ENCODE results near the gene CFAP46. TPM values are rescaled to one million over a fixed set of nuclear protein-coding genes. Genes with fewer than 3 reads are reported as not detected.

Gene CFAP46
- total and polyA plus RNA-seq, 2 of the 8 experiments (the other 6 are each of a cell fraction or from before 2014, with no cell fraction given) = 2.6 to 4.8 TPM

GRCh38 chr10:132840698-132841614 lies 101.4 kb downstream of the CFAP46 start:
- H4K20me1 ChIP-seq (replicated peaks in 1 of 2; ENCODE audit: control insufficient read depth in 1 of 2, insufficient read depth in 2 of 2, low read length in 2 of 2) = peaks cover 0 to 3% of the 10 kb centered on the region in 2 experiments
- POLR2A ChIA-PET (ENCODE audit: partially characterized antibody) = no interaction called here
- H3K4ac ChIP-seq (replicated peaks; ENCODE audit: insufficient read length, low read depth, low read length) = no peak overlapping the region
- no peak overlapping the region for H3K4me2 ChIP-seq (ENCODE audit: insufficient read depth in 1 of 2, low read depth in 2 of 2, low read length in 2 of 2)
- H4K5ac ChIP-seq (ENCODE audit: insufficient read length, low read depth, low read length) = no peak overlapping the region
- no peaks in the 10 kb centered on the region for H3K36me3 ChIP-seq (ENCODE audit: control insufficient read depth in 2 of 4, insufficient read depth in 4 of 4, low read length in 3 of 4)
- H3K79me1 ChIP-seq (ENCODE audit: low read depth, low read length) = no peaks in the 10 kb centered on the region
- no peaks in the 10 kb centered on the region for H3K27me3 ChIP-seq (replicated peaks in 1 of 4; ENCODE audit: control insufficient read depth in 3 of 4, extremely low read depth in 1 of 4, insufficient read depth in 3 of 4, low read length in 3 of 4)
- WGBS, 2 experiments (ENCODE audit: extremely low coverage in 1 of 2, insufficient coverage in 1 of 2, insufficient read length in 1 of 2, insufficient replicate concordance in 2 of 2, low coverage in 1 of 2, low lambda C conversion rate in 2 of 2, missing lambda C conversion rate in 1 of 2) = 89% methylated on average over 24 of the region's 24 CpGs; no CpG with 5 or more reads in 1 of the 2 experiments
- DNase-seq (ENCODE audit: low read depth in 1 of 2, low spot score in 2 of 2) (no peak), FAIRE-seq (no peak)
- no peaks in the 10 kb centered on the region for H3K23me2 ChIP-seq (ENCODE audit: low read depth, low read length)
- H2AFZ ChIP-seq (ENCODE audit: low read length) = no peak overlapping the region
- no peak overlapping the region for H2BK120ac ChIP-seq (replicated peaks; ENCODE audit: low read depth, low read length)
- CTCF ChIA-PET (ENCODE audit: partially characterized antibody) = interaction anchor here (0.6 to 1.9 kb wide), 7 partner anchors 10 to 275 kb away, joined by 3 to 7 read pairs (median 4); no protein-coding TSS in a partner anchor
- H2BK20ac ChIP-seq (ENCODE audit: low read length) = no peak overlapping the region
- peaks cover 19% of the 10 kb centered on the region in 2 experiments for H3K9me3 ChIP-seq (ENCODE audit: insufficient read depth in 2 of 2, low read depth in 1 of 2, low read length in 1 of 2)
- no peak overlapping the region for H4K91ac ChIP-seq (replicated peaks; ENCODE audit: insufficient read length, low read length)
- H3K9ac ChIP-seq (replicated peaks in 1 of 4; ENCODE audit: extremely low read depth in 1 of 4, low read depth in 3 of 4, low read length in 3 of 4) = no peak overlapping the region
- no peak overlapping the region for H3K56ac ChIP-seq (replicated peaks; ENCODE audit: insufficient read length, low read depth, low read length)
- H2BK12ac ChIP-seq (ENCODE audit: low read depth, low read length) = no peak overlapping the region
- H3K4me3 ChIP-seq (ENCODE audit: extremely low read depth in 1 of 4, insufficient read depth in 2 of 4, low read depth in 3 of 4, low read length in 4 of 4) = no peak overlapping the region
- H3K27ac ChIP-seq (ENCODE audit: low read depth, low read length) = no peak overlapping the region
- no peak overlapping the region for H3K23ac ChIP-seq (ENCODE audit: insufficient read length)
- H3K4me1 ChIP-seq (replicated peaks in 1 of 4; ENCODE audit: control insufficient read depth in 3 of 4, insufficient read depth in 4 of 4, low read length in 3 of 4) = peaks cover 0 to 6% (median 4%) of the 10 kb centered on the region in 4 experiments; a peak in 5 of 7 replicates
- no peak overlapping the region for H2BK5ac ChIP-seq (ENCODE audit: low read depth, low read length)
- no peak overlapping the region for H3K18ac ChIP-seq (ENCODE audit: extremely low read depth, low read length)
- H4K8ac ChIP-seq (ENCODE audit: extremely low read depth, insufficient read depth, low read length) = no peak overlapping the region
- TF ChIP-seq GABPA (IDR thresholded peaks at IDR 0.05; ENCODE audit: borderline replicate concordance, insufficient read depth, low read length) = no peak
- no peak for TF ChIP-seq POU5F1 (IDR thresholded peaks at IDR 0.05; ENCODE audit: low read depth, low read length)
- no peak for TF ChIP-seq EP300 (IDR thresholded peaks at IDR 0.05; ENCODE audit: borderline replicate concordance in 1 of 2, low read depth in 2 of 2, low read length in 2 of 2)
- TF ChIP-seq CBX8 (IDR thresholded peaks at IDR 0.05; ENCODE audit: borderline replicate concordance, low read depth, low read length) = no peak
- no peak for TF ChIP-seq MAFK (IDR thresholded peaks at IDR 0.05; ENCODE audit: low read depth, low read length)
- TF ChIP-seq HDAC6 (IDR thresholded peaks at IDR 0.05; ENCODE audit: low read depth, low read length) = no peak
- no peak for TF ChIP-seq BRCA1 (IDR thresholded peaks at IDR 0.05; ENCODE audit: low read depth, low read length)
- no peak for TF ChIP-seq GTF2F1 (IDR thresholded peaks at IDR 0.05; ENCODE audit: borderline replicate concordance, low read depth, low read length)
- TF ChIP-seq KDM4A (IDR thresholded peaks at IDR 0.05; ENCODE audit: low read depth, low read length, severe bottlenecking) = no peak
- no peak for TF ChIP-seq NANOG (IDR thresholded peaks at IDR 0.05; ENCODE audit: insufficient read depth, low read depth, low read length, poor library complexity, severe bottlenecking)
- TF ChIP-seq TEAD4 (IDR thresholded peaks at IDR 0.05; ENCODE audit: low read depth, low read length) = no peak
- TF ChIP-seq KDM1A (IDR thresholded peaks at IDR 0.05; ENCODE audit: borderline replicate concordance, low read length) = no peak
- H2BK15ac ChIP-seq (ENCODE audit: low read length) = no peak overlapping the region
- H3K14ac ChIP-seq (ENCODE audit: insufficient read length) = no peak overlapping the region
- no peak overlapping the region for H2AK5ac ChIP-seq (ENCODE audit: low read depth, low read length)
- no peaks in the 10 kb centered on the region for H3K79me2 ChIP-seq (ENCODE audit: control insufficient read depth in 1 of 2, insufficient read depth in 2 of 2, low read length in 2 of 2)
